ENCODE results near the gene ZBTB47. TPM values are rescaled to one million over a fixed set of nuclear protein-coding genes. Genes with fewer than 3 reads are reported as not detected.

The ZBTB47 gene
- total and polyA plus RNA-seq, 2 experiments from 2014 or later = 0.48 to 2.8 TPM

DNA sequence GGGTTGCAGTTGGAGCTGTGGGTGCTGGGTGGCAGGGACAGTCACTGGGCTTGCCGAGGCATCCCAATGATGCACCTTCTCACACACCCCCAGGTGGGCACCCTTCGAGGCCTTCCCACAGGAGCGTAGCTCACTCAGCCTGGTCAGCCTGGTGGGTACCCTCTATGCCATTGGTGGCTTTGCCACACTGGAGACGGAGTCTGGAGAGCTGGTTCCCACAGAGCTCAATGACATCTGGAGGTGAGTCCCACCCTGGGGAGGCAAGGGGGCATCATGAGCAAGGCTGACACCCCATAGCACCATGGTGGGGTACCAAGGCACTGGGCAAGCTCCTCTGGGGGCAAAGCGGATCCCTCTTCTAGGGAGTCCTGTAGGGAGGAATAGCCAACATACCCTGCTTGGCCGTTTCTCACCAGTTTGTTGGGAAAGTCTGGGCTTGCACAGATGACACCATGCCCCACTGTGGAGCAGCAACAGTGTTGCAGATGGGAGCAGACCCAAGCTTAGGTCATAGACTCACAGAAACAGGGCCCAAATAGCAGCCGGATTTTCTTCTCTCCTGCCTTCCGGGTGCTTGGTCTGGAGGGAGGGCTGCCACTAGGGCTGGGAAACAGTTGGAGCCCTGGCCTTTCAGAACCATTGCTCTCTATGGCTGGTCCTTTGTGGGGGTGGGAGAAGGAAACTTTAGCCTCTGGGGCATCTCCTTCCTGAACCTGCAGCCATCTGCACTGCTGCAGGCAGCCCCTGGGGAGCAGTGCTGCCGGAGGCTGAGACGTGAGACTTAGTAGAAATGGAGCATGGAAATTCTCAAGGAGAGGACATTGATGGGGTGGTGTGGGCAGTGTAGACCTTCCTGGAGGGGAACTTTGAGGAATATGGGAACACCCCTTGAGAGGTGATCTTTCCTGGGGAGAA, 37.5 kb downstream of the ZBTB47 start (continued):
- TF ChIP-seq, protein P1, sequence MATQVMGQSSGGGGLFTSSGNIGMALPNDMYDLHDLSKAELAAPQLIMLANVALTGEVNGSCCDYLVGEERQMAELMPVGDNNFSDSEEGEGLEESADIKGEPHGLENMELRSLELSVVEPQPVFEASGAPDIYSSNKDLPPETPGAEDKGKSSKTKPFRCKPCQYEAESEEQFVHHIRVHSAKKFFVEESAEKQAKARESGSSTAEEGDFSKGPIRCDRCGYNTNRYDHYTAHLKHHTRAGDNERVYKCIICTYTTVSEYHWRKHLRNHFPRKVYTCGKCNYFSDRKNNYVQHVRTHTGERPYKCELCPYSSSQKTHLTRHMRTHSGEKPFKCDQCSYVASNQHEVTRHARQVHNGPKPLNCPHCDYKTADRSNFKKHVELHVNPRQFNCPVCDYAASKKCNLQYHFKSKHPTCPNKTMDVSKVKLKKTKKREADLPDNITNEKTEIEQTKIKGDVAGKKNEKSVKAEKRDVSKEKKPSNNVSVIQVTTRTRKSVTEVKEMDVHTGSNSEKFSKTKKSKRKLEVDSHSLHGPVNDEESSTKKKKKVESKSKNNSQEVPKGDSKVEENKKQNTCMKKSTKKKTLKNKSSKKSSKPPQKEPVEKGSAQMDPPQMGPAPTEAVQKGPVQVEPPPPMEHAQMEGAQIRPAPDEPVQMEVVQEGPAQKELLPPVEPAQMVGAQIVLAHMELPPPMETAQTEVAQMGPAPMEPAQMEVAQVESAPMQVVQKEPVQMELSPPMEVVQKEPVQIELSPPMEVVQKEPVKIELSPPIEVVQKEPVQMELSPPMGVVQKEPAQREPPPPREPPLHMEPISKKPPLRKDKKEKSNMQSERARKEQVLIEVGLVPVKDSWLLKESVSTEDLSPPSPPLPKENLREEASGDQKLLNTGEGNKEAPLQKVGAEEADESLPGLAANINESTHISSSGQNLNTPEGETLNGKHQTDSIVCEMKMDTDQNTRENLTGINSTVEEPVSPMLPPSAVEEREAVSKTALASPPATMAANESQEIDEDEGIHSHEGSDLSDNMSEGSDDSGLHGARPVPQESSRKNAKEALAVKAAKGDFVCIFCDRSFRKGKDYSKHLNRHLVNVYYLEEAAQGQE (IDR thresholded peaks at IDR 0.05; ENCODE audit: unreplicated experiment) = no peak
- TF ChIP-seq STAT1 (IDR thresholded peaks at IDR 0.05; ENCODE audit: unreplicated experiment) (no peak), ZNF114 (CRISPR knock-in tag; IDR thresholded peaks at IDR 0.05) (no peak), NANOG (IDR thresholded peaks at IDR 0.05; ENCODE audit: borderline replicate concordance) (no peak)

DNA sequence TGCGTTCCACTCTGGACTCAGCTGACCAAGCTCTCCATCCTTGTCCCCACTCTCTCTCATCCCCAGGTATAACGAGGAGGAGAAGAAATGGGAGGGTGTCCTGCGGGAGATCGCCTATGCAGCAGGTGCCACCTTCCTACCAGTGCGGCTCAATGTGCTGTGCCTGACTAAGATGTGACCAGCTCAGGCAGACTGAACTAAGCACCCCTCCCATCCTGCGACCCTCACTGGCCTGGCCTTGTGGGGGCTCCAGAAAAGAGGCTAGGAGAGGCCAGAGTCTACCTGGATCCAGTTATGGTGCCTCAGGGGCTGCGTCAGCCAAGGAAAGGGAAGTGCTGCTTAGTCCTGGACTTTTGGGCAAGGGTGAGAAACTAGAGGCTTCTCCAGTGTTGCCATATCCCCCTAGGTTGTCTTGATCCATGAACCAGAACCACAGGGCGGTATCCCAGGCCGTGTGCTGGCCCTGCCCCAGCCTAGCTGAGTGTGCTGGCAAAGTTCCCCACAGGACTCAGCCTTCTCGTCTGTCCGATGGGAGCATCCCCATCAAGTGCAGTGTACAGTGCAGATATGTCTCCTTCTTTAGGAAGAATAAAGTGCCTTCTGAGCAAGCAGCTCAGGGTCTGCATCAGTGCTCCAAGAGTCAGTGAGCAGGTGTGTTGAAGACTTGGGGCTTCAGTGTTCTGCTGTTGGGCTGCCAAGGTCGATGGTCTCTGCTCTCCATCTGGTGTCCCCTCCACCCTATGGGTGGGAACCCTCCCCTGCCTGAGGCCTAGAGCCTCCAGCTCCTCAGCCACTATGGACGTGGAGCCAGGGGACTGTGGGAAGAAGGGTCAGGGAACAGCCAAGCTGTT, 38.5 kb downstream of the ZBTB47 start:
- no peaks in the 10 kb centered on the region for H3K4me1 ChIP-seq (ENCODE audit: insufficient read depth)
- Mint-ChIP-seq H3K36me3 (ENCODE audit: low read depth) (no peaks in the 10 kb centered on the region), H3K27ac (no peak overlapping the region), H3K9me3 (no peaks in the 10 kb centered on the region), H3K27me3 (ENCODE audit: insufficient read depth, low read depth, poor library complexity) (peaks cover 12% of the 10 kb centered on the region), H3K4me3 (no peak overlapping the region), H3K4me1 (peaks cover 19% of the 10 kb centered on the region)
- H3K27me3 ChIP-seq (ENCODE audit: insufficient read depth) = no peaks in the 10 kb centered on the region
- H3K27ac ChIP-seq (ENCODE audit: low read depth) = no peak overlapping the region
- no peak overlapping the region for H3K4me3 ChIP-seq
- no peak for DNase-seq (ENCODE audit: low spot score)
- no peak overlapping the region for H3K4me2 ChIP-seq
- H3K36me3 ChIP-seq (ENCODE audit: insufficient read depth) = no peaks in the 10 kb centered on the region
- no peak for TF ChIP-seq ETS1 (IDR thresholded peaks at IDR 0.05)
- TF ChIP-seq ZNF114 (CRISPR knock-in tag; IDR thresholded peaks at IDR 0.05) = no peak
- TF ChIP-seq NANOG (IDR thresholded peaks at IDR 0.05; ENCODE audit: borderline replicate concordance) = no peak
- TF ChIP-seq ZNF331 (CRISPR knock-in tag; IDR thresholded peaks at IDR 0.05; ENCODE audit: low read depth) = no peak
- TF ChIP-seq CREB1 (CRISPR knock-in tag; IDR thresholded peaks at IDR 0.05; ENCODE audit: low read depth) = no peak
- TF ChIP-seq EZH2phosphoT487 (IDR thresholded peaks at IDR 0.05; ENCODE audit: unreplicated experiment) = no peak
- TF ChIP-seq, protein P2, sequence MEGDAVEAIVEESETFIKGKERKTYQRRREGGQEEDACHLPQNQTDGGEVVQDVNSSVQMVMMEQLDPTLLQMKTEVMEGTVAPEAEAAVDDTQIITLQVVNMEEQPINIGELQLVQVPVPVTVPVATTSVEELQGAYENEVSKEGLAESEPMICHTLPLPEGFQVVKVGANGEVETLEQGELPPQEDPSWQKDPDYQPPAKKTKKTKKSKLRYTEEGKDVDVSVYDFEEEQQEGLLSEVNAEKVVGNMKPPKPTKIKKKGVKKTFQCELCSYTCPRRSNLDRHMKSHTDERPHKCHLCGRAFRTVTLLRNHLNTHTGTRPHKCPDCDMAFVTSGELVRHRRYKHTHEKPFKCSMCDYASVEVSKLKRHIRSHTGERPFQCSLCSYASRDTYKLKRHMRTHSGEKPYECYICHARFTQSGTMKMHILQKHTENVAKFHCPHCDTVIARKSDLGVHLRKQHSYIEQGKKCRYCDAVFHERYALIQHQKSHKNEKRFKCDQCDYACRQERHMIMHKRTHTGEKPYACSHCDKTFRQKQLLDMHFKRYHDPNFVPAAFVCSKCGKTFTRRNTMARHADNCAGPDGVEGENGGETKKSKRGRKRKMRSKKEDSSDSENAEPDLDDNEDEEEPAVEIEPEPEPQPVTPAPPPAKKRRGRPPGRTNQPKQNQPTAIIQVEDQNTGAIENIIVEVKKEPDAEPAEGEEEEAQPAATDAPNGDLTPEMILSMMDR (conservative IDR thresholded peaks at IDR 0.05; ENCODE audit: low read depth in 2 of 2) = no peak
- no peak for TF ChIP-seq EZH2 (IDR thresholded peaks at IDR 0.05; ENCODE audit: low read depth, unreplicated experiment)
- TF ChIP-seq, protein P1 (IDR thresholded peaks at IDR 0.05; ENCODE audit: unreplicated experiment) = no peak
- no peak for TF ChIP-seq JUNB (IDR thresholded peaks at IDR 0.05; ENCODE audit: unreplicated experiment)
- no peak for TF ChIP-seq POLR2AphosphoS5 (IDR thresholded peaks at IDR 0.05; ENCODE audit: low read depth)
- no peak for TF ChIP-seq STAT1 (IDR thresholded peaks at IDR 0.05; ENCODE audit: unreplicated experiment)
- H3K79me2 ChIP-seq (replicated peaks; ENCODE audit: insufficient read depth) = no peaks in the 10 kb centered on the region
- ATAC-seq = no peak
- no peaks in the 10 kb centered on the region for H4K20me1 ChIP-seq (replicated peaks; ENCODE audit: insufficient read depth)
- H2AFZ ChIP-seq = no peak overlapping the region
- no peaks in the 10 kb centered on the region for H3F3A ChIP-seq (replicated peaks; ENCODE audit: low read depth)
- H3K9me2 ChIP-seq (ENCODE audit: insufficient read depth) = no peaks in the 10 kb centered on the region
